Uterus (tissue), 2 donors: ENCODE data around the gene PLB1.

Experiments
- POLR2A ChIP-seq, 2 donors: fragments of 450-650 bp; IDR thresholded peaks; one replicate each; pipeline ENCODE4 v1.6.1; 2016; ENCODE audit warnings: antibody characterized with exemption in 2 of 2, mild to moderate bottlenecking in 1 of 2, moderate library complexity in 1 of 2
- TF ChIP-seq, protein P1 (sequence below), 4 experiments: fragments of 200-600 bp in 2 of 4; fragments of 450-650 bp in 2 of 4; sonication (generic) in 2 of 4; IDR thresholded peaks; one replicate each; pipeline ENCODE4 v1.5.1; 2016 to 2019; ENCODE audit warnings: antibody characterized with exemption in 4 of 4, mild to moderate bottlenecking in 2 of 4, moderate library complexity in 1 of 4

DNA sequence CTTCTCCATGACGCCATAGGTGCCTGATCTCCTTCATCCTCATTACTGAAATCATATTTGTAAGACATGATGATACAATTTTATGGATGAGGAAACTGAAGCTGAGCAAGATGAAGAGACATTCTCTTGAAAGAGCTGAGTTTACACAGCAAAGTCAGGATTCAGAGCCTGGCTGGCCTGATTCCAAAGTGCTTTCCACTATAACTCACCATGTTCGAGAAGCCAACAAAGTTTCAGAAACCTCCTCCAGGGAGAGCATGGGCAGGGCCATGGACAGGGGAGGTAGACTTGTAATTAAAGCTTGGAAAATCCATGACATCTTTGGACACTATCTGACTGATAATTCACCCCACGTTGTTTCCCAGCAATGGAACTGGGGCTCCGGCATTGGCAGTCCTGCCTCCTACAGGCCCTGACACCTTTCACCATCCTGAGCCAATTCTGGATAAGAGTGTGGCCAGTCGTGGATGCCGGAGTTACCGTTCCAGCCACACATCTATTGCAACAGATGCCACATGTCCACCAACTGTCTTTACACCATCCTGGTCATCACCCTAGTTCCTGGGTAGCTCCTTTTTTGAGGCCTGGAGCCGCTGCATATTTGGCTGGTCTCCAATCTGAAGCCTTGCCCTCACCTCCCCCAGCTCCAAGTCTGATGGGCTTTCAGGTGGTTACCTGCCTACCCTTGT lies 170.8 kb downstream of the PLB1 start:
- no peak for TF ChIP-seq POLR2A (IDR thresholded peaks at IDR 0.05)
- TF ChIP-seq, protein P1, sequence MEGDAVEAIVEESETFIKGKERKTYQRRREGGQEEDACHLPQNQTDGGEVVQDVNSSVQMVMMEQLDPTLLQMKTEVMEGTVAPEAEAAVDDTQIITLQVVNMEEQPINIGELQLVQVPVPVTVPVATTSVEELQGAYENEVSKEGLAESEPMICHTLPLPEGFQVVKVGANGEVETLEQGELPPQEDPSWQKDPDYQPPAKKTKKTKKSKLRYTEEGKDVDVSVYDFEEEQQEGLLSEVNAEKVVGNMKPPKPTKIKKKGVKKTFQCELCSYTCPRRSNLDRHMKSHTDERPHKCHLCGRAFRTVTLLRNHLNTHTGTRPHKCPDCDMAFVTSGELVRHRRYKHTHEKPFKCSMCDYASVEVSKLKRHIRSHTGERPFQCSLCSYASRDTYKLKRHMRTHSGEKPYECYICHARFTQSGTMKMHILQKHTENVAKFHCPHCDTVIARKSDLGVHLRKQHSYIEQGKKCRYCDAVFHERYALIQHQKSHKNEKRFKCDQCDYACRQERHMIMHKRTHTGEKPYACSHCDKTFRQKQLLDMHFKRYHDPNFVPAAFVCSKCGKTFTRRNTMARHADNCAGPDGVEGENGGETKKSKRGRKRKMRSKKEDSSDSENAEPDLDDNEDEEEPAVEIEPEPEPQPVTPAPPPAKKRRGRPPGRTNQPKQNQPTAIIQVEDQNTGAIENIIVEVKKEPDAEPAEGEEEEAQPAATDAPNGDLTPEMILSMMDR (IDR thresholded peaks at IDR 0.05), result no peak
